Superior temporal gyrus (tissue), 1 donor: ENCODE data around the gene MMD2.
A peak's percentile ranks its signal among the peaks of the same experiment; 100 is the strongest.
"Not testable (repeated sequence)": the region's sequence is repeated elsewhere in the genome, so short reads cannot be mapped to it uniquely, and the experiment has no call there.

Source experiments
- DNase-seq: peaks from one replicate; pipeline ENCODE4 v3.0.0-alpha.2; 2016; ENCODE audit errors: extremely low spot score

MMD2 gene

GRCh38 chr7:4958477-4959301 lies at the start of gene MMD2:
MMD2 (minus strand) TSS chr7:4959187; CDS start chr7:4959017, 170 bp downstream.
- DNase-seq, result no peak

- no peak for DNase-seq
Measured at GRCh38 chr7:5005066-5005465, 46.1 kb upstream of the MMD2 start.

- DNase-seq, result no peak
Measured at GRCh38 chr7:5001911-5002310, 42.9 kb upstream of the MMD2 start.

GRCh38 chr7:5001003-5001402 lies 42.0 kb upstream of the MMD2 start:
- no peak for DNase-seq

GRCh38 chr7:4999369-4999950 lies 40.5 kb upstream of the MMD2 start:
- no peak for DNase-seq

GRCh38 chr7:4998910-4999309 lies 39.9 kb upstream of the MMD2 start:
- DNase-seq, result no peak

GRCh38 chr7:4998244-4998643 lies 39.3 kb upstream of the MMD2 start:
- DNase-seq, result no peak

- DNase-seq, result no peak
Measured at GRCh38 chr7:4996696-4997222, 37.8 kb upstream of the MMD2 start.

GRCh38 chr7:4995429-4995969 lies 36.5 kb upstream of the MMD2 start:
- DNase-seq, result no peak

- no peak for DNase-seq
Measured at GRCh38 chr7:4993471-4993870, 34.5 kb upstream of the MMD2 start.

- DNase-seq, result not testable (repeated sequence)
Measured at GRCh38 chr7:4982741-4983140, 23.8 kb upstream of the MMD2 start.

- DNase-seq, result not testable (repeated sequence)
Measured at GRCh38 chr7:4981295-4981890, 22.4 kb upstream of the MMD2 start.

GRCh38 chr7:4975626-4976025 lies 16.6 kb upstream of the MMD2 start:
- not testable (repeated sequence) for DNase-seq

GRCh38 chr7:4973728-4974198 lies 14.8 kb upstream of the MMD2 start:
- peak; percentile 95 for DNase-seq

GRCh38 chr7:4972446-4972845 lies 13.5 kb upstream of the MMD2 start:
- not testable (repeated sequence) for DNase-seq

GRCh38 chr7:4965295-4966022 lies 6.5 kb upstream of the MMD2 start:
- no peak for DNase-seq

GRCh38 chr7:4964506-4964905 lies 5.5 kb upstream of the MMD2 start:
- DNase-seq, result no peak

GRCh38 chr7:4962872-4963775 lies 4.1 kb upstream of the MMD2 start:
- no peak for DNase-seq

GRCh38 chr7:4960363-4960762 lies 1.4 kb upstream of the MMD2 start:
- DNase-seq, result no peak

- DNase-seq, result no peak
Measured at GRCh38 chr7:4959893-4960292, 906 bp upstream of the MMD2 start.

GRCh38 chr7:4959306-4959705 lies 319 bp upstream of the MMD2 start:
- no peak for DNase-seq
